ENCODE measurements around the gene FAM83C. TPM values are rescaled to one million over a fixed set of nuclear protein-coding genes. Genes with fewer than 3 reads are reported as not detected.
A peak's percentile ranks its signal among the peaks of the same experiment; 100 is the strongest.
"Not testable (repeated sequence)": the region's sequence is repeated elsewhere in the genome, so short reads cannot be mapped to it uniquely, and the experiment has no call there.

Gene FAM83C
- total and polyA plus RNA-seq, 9 donors: 0.11 to 2.1 TPM; not detected in 7

- H3K27me3 ChIP-seq (ENCODE audit: control insufficient read depth, insufficient read depth, low read length): no peaks in the 10 kb centered on the region
- peak; percentile 61 for DNase-seq
- H3K9me3 ChIP-seq (replicated peaks; ENCODE audit: control insufficient read depth, low read depth, low read length): no peaks in the 10 kb centered on the region
- 43% methylated on average over 1 of the region's 6 CpGs for WGBS (ENCODE audit: insufficient coverage)
- peak overlapping the region; percentile 69 for H3K27ac ChIP-seq (ENCODE audit: low read length)
- H3K36me3 ChIP-seq (ENCODE audit: control insufficient read depth, insufficient read depth, low read length): peaks cover 8% of the 10 kb centered on the region
- H3K4me3 ChIP-seq (ENCODE audit: low read length): no peak overlapping the region
- peaks cover 5% of the 10 kb centered on the region for H3K4me1 ChIP-seq (ENCODE audit: control insufficient read depth, insufficient read depth, low read length)
These were observed 26.4 kb upstream of the FAM83C start for GRCh38 chr20:35318502-35319157.

DNA sequence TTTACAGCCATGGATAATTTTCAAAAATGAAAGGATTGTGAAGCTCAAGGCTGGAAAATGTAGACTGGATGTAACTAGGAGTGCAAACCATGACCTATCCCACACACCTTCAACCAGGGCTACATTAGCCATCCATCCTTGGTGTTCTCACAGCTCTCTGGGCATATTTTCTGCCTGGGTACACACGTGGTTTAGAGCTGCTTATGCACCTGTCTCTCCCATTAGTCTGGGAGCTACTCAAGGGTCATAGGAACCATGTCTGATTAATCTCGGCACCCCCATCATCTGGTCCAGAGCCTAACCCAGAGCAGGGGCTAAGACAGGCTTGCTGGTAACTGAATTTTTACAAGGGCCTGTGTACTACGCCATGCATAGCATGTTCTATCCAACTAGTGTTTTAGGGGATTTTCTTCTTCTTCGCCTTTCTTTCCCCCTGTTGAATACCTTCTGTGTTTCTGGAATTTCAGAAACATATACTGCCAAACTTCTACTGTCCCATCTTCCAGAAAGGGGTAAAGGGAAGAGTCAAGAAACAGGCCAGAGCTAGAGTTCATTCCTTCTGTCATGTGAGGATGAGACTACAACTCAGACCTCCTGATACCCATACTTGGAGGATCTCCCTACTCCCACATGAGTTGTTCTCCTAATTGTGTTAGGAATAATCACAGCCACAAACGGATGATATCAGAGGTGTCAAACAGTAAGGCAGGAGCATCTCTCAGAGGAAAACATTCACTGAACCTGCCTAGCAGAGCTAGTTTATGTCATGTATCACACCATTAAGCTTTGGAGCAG lies 25.4 kb upstream of the FAM83C start:
- H3K36me3 ChIP-seq (ENCODE audit: control insufficient read depth, insufficient read depth, low read length): peaks cover 8% of the 10 kb centered on the region
- no peaks in the 10 kb centered on the region for H3K27me3 ChIP-seq (ENCODE audit: control insufficient read depth, insufficient read depth, low read length)
- 17% methylated on average over 1 of the region's 5 CpGs for WGBS (ENCODE audit: insufficient coverage)
- H3K4me1 ChIP-seq (ENCODE audit: control insufficient read depth, insufficient read depth, low read length): peaks cover 5% of the 10 kb centered on the region
- no peak overlapping the region for H3K4me3 ChIP-seq (ENCODE audit: low read length)
- H3K27ac ChIP-seq (ENCODE audit: low read length): peak overlapping the region; percentile 69
- H3K9me3 ChIP-seq (replicated peaks; ENCODE audit: control insufficient read depth, low read depth, low read length): no peaks in the 10 kb centered on the region
- no peak for DNase-seq

DNA sequence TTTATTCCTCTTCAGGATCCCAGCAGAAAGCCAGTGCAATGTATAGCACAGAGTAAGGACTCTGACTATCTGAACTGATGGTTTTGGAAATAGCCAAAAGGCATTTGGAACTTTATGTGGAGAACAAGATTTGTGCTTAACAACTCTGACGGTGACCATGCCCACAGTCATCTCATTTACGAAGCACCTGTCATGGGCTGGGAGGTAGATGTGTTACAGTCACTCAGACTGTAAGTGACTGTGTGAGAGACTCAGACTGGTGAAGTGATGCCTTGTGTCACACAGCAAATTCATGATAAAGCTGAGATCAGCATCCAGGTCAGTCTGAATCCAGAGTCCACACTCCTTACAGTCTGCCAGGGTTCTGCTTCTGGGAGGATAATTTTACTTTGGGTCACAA lies 23.9 kb upstream of the FAM83C start:
- no peak overlapping the region for H3K4me3 ChIP-seq (ENCODE audit: low read length)
- no peak overlapping the region for H3K27ac ChIP-seq (ENCODE audit: low read length)
- no peak for DNase-seq
- H3K27me3 ChIP-seq (ENCODE audit: control insufficient read depth, insufficient read depth, low read length): no peaks in the 10 kb centered on the region
- peaks cover 12% of the 10 kb centered on the region for H3K36me3 ChIP-seq (ENCODE audit: control insufficient read depth, insufficient read depth, low read length)
- H3K4me1 ChIP-seq (ENCODE audit: control insufficient read depth, insufficient read depth, low read length): peaks cover 5% of the 10 kb centered on the region
- WGBS (ENCODE audit: insufficient coverage): 92% methylated on average over 2 of the region's 2 CpGs
- H3K9me3 ChIP-seq (replicated peaks; ENCODE audit: control insufficient read depth, low read depth, low read length): no peaks in the 10 kb centered on the region

DNA sequence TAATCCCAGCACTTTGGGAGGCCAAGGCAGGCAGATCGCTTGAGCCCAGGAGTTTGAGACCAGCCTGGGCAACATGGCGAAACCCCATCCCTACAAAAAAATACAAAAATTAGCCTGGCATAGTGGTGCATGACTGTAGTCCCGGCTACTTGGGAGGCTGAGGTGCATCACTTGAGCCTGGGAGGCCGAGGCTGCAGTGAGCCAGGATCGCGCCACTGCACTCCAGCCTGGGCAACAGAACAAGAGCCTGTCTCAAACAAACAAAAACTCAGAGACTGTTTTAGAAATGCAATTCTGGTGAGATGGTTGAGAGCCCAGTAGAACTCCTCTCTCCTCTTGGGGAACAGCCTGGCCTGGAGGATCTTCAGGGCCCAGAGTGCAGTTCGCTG lies 23.4 kb upstream of the FAM83C start:
- not testable (repeated sequence) for H3K27ac ChIP-seq (ENCODE audit: low read length); H3K4me3 ChIP-seq (ENCODE audit: low read length)
- WGBS (ENCODE audit: insufficient coverage): 100% methylated on average over 1 of the region's 7 CpGs

DNA sequence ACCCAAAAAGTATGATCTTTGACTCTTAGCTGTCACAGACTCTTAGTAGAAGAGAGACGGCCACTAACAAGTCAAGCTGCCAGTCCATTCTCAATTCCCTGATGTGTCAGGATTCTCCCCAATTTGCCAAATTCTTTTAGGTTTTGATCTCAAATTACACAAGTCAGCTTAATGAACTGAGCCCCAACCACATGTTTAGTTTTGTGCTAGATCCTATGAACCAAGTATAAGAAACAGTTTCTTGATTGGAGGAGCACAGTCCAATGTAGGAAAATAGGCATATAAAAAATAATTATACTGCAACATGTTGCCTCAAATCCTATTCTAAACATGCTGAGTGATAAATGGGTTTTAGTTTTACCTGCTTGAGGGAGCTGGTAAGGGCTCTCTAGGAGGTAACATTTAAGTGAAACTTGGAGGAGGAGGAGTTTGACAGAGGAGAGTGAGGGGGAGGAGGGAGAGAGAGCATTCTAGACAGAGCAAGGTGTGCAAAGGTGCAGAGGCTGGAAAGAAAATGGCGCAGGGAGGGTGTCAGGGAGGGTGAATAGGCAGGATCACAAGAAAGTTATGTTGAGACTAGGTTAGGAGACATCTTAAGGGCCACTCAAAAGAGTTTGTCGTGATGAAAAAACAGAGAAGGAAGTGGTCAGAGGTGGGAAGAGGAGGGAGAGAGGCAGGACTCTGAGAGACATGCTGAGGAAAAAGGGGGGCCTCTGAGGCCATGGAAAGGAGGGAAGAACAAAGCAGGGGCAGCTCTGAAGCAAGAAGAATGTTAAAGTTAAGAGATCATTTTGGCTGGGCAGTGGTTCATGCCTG lies 22.8 kb upstream of the FAM83C start:
- 64% methylated on average over 3 of the region's 3 CpGs for WGBS (ENCODE audit: insufficient coverage)
- Histone ChIP-seq H3K4me3 (ENCODE audit: low read length) (no peak overlapping the region), H3K27me3 (ENCODE audit: control insufficient read depth, insufficient read depth, low read length) (no peaks in the 10 kb centered on the region), H3K27ac (ENCODE audit: low read length) (no peak overlapping the region), H3K36me3 (ENCODE audit: control insufficient read depth, insufficient read depth, low read length) (peaks cover 15% of the 10 kb centered on the region), H3K4me1 (ENCODE audit: control insufficient read depth, insufficient read depth, low read length) (peaks cover 5% of the 10 kb centered on the region), H3K9me3 (replicated peaks; ENCODE audit: control insufficient read depth, low read depth, low read length) (no peaks in the 10 kb centered on the region)
- DNase-seq: no peak

More for the DNA sequence above, 23.4 kb upstream of the FAM83C start:
- not testable (repeated sequence) for H3K4me1 ChIP-seq (ENCODE audit: control insufficient read depth, insufficient read depth, low read length); H3K27me3 ChIP-seq (ENCODE audit: control insufficient read depth, insufficient read depth, low read length); H3K9me3 ChIP-seq (replicated peaks; ENCODE audit: control insufficient read depth, low read depth, low read length); DNase-seq
- peaks cover 15% of the 10 kb centered on the region for H3K36me3 ChIP-seq (ENCODE audit: control insufficient read depth, insufficient read depth, low read length)

DNA sequence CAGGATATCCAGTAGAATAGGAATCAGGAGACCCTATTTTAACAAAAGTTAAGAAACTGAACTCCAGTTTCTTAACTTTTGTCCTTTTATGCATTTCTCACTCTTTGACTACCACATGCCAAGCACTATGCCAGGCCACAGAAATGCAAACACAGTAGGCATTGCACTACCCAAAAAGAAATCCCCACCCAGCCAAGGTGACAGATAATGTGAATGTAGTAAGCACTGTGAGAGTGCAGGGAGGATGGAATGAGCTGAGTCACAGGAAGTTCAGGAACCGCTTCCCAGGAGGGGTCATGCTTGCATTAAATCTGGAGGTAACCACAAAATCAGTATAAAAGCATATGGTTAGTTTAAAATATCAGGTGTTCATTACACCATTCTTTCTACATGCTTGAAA lies 20.1 kb upstream of the FAM83C start:
- Histone ChIP-seq H3K4me1 (ENCODE audit: control insufficient read depth, insufficient read depth, low read length) (peaks cover 7% of the 10 kb centered on the region), H3K9me3 (replicated peaks; ENCODE audit: control insufficient read depth, low read depth, low read length) (no peaks in the 10 kb centered on the region), H3K27ac (ENCODE audit: low read length) (no peak overlapping the region), H3K36me3 (ENCODE audit: control insufficient read depth, insufficient read depth, low read length) (peaks cover 19% of the 10 kb centered on the region), H3K27me3 (ENCODE audit: control insufficient read depth, insufficient read depth, low read length) (no peaks in the 10 kb centered on the region), H3K4me3 (ENCODE audit: low read length) (no peak overlapping the region)
- no CpG with 5 or more reads among the region's 1 CpG for WGBS (ENCODE audit: insufficient coverage)
- DNase-seq: no peak

GRCh38 chr20:35311822-35312221 lies 19.6 kb upstream of the FAM83C start:
- H3K27ac ChIP-seq (ENCODE audit: low read length): no peak overlapping the region
- H3K27me3 ChIP-seq (ENCODE audit: control insufficient read depth, insufficient read depth, low read length): no peaks in the 10 kb centered on the region
- peaks cover 11% of the 10 kb centered on the region for H3K4me1 ChIP-seq (ENCODE audit: control insufficient read depth, insufficient read depth, low read length)
- no CpG with 5 or more reads among the region's 5 CpGs for WGBS (ENCODE audit: insufficient coverage)
- H3K9me3 ChIP-seq (replicated peaks; ENCODE audit: control insufficient read depth, low read depth, low read length): no peaks in the 10 kb centered on the region
- no peak for DNase-seq
- H3K36me3 ChIP-seq (ENCODE audit: control insufficient read depth, insufficient read depth, low read length): peaks cover 23% of the 10 kb centered on the region
- H3K4me3 ChIP-seq (ENCODE audit: low read length): no peak overlapping the region

- H3K36me3 ChIP-seq (ENCODE audit: control insufficient read depth, insufficient read depth, low read length): peaks cover 26% of the 10 kb centered on the region
- no peak for DNase-seq
- no peaks in the 10 kb centered on the region for H3K9me3 ChIP-seq (replicated peaks; ENCODE audit: control insufficient read depth, low read depth, low read length)
- peaks cover 11% of the 10 kb centered on the region for H3K4me1 ChIP-seq (ENCODE audit: control insufficient read depth, insufficient read depth, low read length)
- no peaks in the 10 kb centered on the region for H3K27me3 ChIP-seq (ENCODE audit: control insufficient read depth, insufficient read depth, low read length)
- 94% methylated on average over 2 of the region's 2 CpGs for WGBS (ENCODE audit: insufficient coverage)
- H3K27ac ChIP-seq (ENCODE audit: low read length): no peak overlapping the region
- no peak overlapping the region for H3K4me3 ChIP-seq (ENCODE audit: low read length)
These were observed 19.2 kb upstream of the FAM83C start for GRCh38 chr20:35311409-35311808.

- Histone ChIP-seq H3K27me3 (ENCODE audit: control insufficient read depth, insufficient read depth, low read length) (no peaks in the 10 kb centered on the region), H3K4me1 (ENCODE audit: control insufficient read depth, insufficient read depth, low read length) (peaks cover 18% of the 10 kb centered on the region), H3K27ac (ENCODE audit: low read length) (peak overlapping the region; percentile 17), H3K4me3 (ENCODE audit: low read length) (no peak overlapping the region), H3K9me3 (replicated peaks; ENCODE audit: control insufficient read depth, low read depth, low read length) (no peaks in the 10 kb centered on the region), H3K36me3 (ENCODE audit: control insufficient read depth, insufficient read depth, low read length) (peaks cover 38% of the 10 kb centered on the region)
- DNase-seq: peak; percentile 35
- WGBS (ENCODE audit: insufficient coverage): 72% methylated on average over 10 of the region's 13 CpGs
These were observed 15.7 kb upstream of the FAM83C start for GRCh38 chr20:35307666-35308653.
